ENCODE measurements around the gene DHX16.

DHX16 gene

DNA sequence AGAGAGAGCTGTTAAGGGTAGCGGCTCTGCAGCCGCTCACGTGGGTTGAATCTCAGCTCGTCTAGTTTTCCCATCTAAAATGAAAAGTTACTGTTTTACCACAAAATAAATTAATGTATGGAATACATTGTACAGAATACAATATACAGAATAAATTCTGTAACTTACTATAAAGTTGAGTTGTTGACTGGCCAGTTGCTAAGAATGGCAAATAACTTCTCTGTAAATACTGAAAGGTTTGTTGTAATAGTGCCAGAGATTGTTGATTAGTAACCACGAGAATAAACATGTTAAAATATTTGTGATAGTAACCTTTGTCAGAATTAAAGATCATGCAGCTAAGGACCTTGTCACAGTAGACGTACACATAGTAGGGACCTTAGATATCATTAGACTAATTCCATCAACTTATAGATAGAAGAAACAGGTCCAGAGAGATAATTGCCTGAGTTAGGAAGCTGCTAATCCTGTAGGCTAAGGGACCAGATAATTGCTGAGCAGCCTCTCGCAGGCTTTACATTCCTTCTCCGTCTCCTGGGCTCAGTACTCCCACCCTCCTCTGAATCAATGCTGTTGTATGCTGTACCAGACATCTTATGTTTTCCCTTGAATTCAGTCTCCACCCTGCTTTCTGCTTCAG is 18.5 kb upstream of the DHX16 start:
- DNase-seq: no peak

GRCh38 chr6:30690403-30691207 is 17.8 kb upstream of the DHX16 start, which contains the start of gene NRM:
Gene NRM (minus strand): TSS chr6:30690984. CDS start chr6:30690974, 10 bp downstream.
- peak; percentile 84 for DNase-seq

- no peak for DNase-seq
These were observed 17.2 kb upstream of the DHX16 start for GRCh38 chr6:30689985-30690384.

- no peak for DNase-seq
These were observed 16.4 kb upstream of the DHX16 start for GRCh38 chr6:30689022-30689865.

GRCh38 chr6:30688569-30688968 is 15.8 kb upstream of the DHX16 start:
- no peak for DNase-seq

GRCh38 chr6:30687659-30688431 is 15.0 kb upstream of the DHX16 start:
- no peak for DNase-seq

DNA sequence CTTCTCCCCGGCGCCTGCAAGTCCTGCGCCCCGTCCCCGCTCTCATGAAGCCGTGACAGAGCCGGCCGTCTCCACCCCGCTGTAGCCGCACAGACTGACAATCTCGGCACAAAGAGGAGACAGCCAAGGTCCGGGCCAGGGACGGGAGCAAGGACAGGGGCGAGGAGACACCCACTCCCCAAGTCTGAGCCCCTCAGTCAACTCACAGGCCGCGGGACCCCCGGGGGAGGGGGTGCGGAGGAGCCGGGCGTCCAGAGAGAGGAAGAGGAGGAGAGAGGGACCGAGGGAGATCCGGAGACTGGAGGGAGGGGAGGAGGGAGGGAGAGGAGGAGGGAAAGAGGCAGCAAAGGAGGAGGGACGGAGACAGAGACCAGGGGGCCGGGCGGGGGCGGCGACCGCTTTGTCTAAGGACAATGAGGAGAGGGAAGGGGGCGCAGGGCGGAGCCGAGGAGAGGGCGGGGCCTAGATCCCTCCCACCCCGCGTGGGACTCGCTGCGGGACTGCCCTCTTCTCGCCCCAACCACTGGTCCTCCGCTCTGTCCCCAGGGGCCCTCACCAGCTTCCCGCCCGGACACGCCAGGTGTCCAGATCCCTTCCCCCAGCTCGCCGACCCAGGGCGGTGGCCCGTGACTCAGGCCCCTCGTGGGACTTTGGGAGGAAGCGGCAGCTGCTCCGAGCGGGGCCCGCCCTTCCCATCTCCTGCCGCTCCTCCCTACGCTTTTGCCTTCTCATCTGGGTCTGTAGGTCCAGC is 14.3 kb upstream of the DHX16 start:
- DNase-seq: peak; percentile 91

GRCh38 chr6:30686009-30686907 is 13.5 kb upstream of the DHX16 start, which contains the start of gene PPP1R18:
Gene PPP1R18 (minus strand): TSS chr6:30686645. CDS start chr6:30686018, 627 bp downstream.
- DNase-seq: peak; percentile 26

DNA sequence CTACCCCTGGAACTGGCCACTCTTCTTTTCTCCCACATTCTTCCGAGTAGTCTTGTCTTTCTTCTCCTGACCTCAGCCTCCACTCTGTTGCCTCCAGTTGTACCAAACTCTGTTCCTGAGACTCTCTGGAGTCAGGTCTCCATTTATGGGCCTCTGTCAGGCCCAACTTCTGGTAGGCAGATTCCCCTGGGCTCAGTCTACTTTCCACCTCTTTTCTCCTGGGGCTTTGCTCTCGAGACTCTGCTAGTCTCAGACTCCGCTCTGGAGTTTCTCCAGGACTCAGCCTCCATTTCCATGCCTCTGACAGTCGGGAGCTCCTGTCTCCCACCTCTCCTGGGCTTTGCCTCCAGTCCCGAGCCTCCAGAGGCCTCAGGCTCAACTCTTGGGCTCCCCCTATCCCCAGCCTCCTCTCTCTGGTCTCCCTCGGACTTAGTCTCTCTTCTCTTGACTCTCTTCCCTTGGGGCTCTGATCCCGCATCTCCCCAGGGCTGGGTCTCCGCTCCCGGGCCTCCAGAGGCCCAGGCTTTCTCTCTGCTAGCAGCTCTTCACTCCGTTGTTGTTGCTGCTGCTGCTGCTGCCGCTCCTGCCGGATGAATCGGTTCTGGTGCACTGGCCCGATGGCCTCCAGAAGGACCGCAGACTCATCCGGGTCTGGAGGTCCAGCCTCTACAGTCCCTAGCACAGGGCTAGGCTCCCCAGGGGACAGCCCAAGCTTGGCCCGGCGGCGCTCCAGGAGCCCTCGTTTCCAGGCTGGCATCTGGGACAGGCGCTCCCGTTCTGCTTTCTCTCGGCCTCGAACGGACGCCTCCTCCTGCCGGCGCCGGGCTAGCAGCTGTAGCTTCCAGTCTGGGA is 12.6 kb upstream of the DHX16 start:
- peak; percentile 47 for DNase-seq

DNA sequence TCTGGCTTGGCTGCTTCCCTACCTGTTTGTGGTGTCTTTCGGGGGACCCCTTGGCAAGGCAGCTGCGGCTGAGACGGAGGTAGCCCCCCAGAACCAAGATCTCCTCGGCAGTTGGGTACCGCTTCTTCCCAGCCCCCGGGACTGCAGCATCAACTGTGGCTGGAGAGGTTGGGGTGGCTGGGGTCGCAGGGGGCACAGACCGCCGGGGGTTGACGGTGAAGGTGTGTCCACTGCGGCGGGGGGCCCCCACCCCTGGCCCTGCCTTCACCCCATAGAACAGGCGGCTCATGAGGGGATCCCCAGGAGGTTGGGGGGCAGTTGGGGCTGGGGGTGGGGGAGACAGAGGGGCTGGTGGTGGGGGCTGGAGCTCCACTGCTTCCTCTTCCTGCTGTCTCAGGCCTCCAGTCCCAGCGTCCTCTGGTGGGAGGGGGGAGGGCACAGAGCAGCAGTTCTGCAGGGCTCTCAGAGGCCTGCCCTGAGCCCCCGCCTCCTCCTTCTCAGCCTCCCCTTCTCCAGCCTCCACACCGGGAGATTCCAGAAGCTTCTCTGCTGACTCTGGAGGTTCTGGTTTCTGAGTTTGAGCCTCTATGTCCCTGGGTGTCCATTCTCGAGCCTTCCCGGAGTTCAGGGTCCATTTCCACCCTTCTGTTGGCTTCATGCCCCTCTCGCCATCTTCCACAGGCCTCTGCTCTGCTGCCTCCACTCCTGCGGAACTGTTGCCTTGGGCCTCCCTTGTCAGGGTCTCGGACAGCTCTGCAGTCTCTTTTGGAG is 11.8 kb upstream of the DHX16 start:
- peak; percentile 62 for DNase-seq

DNA sequence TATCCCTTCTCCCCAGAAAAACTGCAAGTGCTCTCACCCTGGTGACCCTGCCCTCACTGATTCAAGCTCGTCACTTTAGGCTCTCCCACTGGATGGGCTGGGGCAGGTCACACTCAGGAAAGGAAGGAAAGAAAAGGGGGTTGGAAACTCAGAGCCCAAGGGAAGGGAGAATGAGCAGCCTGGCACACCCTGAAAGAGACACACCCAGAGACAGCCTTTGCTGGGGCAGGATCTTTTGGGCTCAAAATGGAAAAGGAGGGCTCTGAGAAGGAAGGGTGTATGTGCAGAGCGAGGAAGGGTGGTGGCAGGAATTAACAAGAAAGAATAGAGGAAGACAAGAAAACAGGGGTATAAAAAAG is 11.2 kb upstream of the DHX16 start:
- no peak for DNase-seq

GRCh38 chr6:30683183-30683979 is 10.6 kb upstream of the DHX16 start:
- DNase-seq: no peak

- peak; percentile 97 for DNase-seq
These were observed 9.6 kb upstream of the DHX16 start for GRCh38 chr6:30682143-30683117.

DNA sequence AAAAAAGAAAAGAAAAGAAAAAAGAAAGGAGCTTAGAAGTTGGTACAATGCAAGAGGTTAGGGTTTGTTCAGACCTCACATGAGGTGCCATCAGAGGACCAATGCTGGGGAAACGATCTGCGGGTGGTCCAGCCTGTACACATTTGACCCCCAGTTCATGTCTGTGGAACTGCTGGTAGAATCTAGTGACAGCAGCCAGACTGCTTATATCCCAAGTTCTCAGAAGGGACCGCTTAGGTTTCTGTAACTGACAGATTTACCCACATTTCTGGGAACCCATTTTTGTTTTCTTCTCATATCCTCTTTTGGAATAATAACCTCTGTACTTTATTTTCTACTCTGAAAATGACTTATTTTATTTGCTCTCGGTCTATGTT is 8.9 kb upstream of the DHX16 start:
- DNase-seq: peak; percentile 84

- no peak for DNase-seq
These were observed 7.1 kb upstream of the DHX16 start for GRCh38 chr6:30679765-30680535.
